AG10803 (cell line): ENCODE data around the gene CD109.

ENCODE experiments used
- DNase-seq: peaks from one replicate; pipeline ENCODE4 v3.0.0; 2010; ENCODE audit warnings: low read depth
- H3K4me3 ChIP-seq: 2 replicates; pipeline ENCODE4 v1.5.1; 2011; ENCODE audit warnings: mild to moderate bottlenecking, low read length, control low read depth
- CTCF ChIP-seq: conservative IDR thresholded peaks from 2 replicates; pipeline ENCODE4 v1.5.1; 2011; ENCODE audit warnings: mild to moderate bottlenecking, low read length, control low read depth, inconsistent platforms

Gene CD109

GRCh38 chr6:73656531-73657145 is 39.4 kb upstream of the CD109 start:
- no peak for TF ChIP-seq CTCF
- no peak for DNase-seq
- no peak overlapping the region for H3K4me3 ChIP-seq

GRCh38 chr6:73657201-73657600 is 38.8 kb upstream of the CD109 start:
- DNase-seq, result no peak
- TF ChIP-seq CTCF, result no peak
- H3K4me3 ChIP-seq, result no peak overlapping the region

GRCh38 chr6:73664701-73665100 is 31.3 kb upstream of the CD109 start:
- no peak for TF ChIP-seq CTCF
- DNase-seq, result no peak
- H3K4me3 ChIP-seq, result no peak overlapping the region

- no peak for DNase-seq
Observed at GRCh38 chr6:73665686-73666319, 30.2 kb upstream of the CD109 start.

GRCh38 chr6:73666393-73666792 is 29.6 kb upstream of the CD109 start:
- peak; percentile 6 for DNase-seq
- TF ChIP-seq CTCF, result no peak
- no peak overlapping the region for H3K4me3 ChIP-seq

More at GRCh38 chr6:73665686-73666319, 30.2 kb upstream of the CD109 start:
- no peak overlapping the region for H3K4me3 ChIP-seq
- TF ChIP-seq CTCF, result no peak

GRCh38 chr6:73667798-73668197 is 28.2 kb upstream of the CD109 start:
- no peak for TF ChIP-seq CTCF
- no peak overlapping the region for H3K4me3 ChIP-seq
- no peak for DNase-seq

- no peak for DNase-seq
- H3K4me3 ChIP-seq, result no peak overlapping the region
- no peak for TF ChIP-seq CTCF
Observed at GRCh38 chr6:73669005-73669404, 27.0 kb upstream of the CD109 start.
